Liver (tissue), 9 donors: ENCODE data around the gene ABCC1. TPM values are rescaled to one million over a fixed set of nuclear protein-coding genes. Genes with fewer than 3 reads are reported as not detected.

Experiments
- DNase-seq: peaks from one replicate; pipeline ENCODE4 v3.0.0-alpha.2; 2017; ENCODE audit warnings: low spot score
- H3K27ac ChIP-seq, 2 donors: one replicate each; pipeline ENCODE4 v1.7.0; 2013; ENCODE audit warnings: inconsistent platforms in 2 of 2, low read length in 2 of 2, control low read depth in 1 of 2, low read depth in 1 of 2, mild to moderate bottlenecking in 1 of 2
- H3K27me3 ChIP-seq, 4 donors: one replicate each; pipeline versions ENCODE4 v1.6.1 to v1.7.0; 2013; ENCODE audit warnings: low read length in 3 of 4, inconsistent platforms in 1 of 4, mild to moderate bottlenecking in 1 of 4, moderate library complexity in 1 of 4; ENCODE audit not compliant: control insufficient read depth in 4 of 4, insufficient read depth in 4 of 4
- H3K36me3 ChIP-seq, 4 donors: one replicate each; pipeline versions ENCODE4 v1.6.1 to v1.7.0; 2013; ENCODE audit warnings: low read length in 3 of 4, mild to moderate bottlenecking in 3 of 4, low read depth in 1 of 4, moderate library complexity in 1 of 4; ENCODE audit not compliant: control insufficient read depth in 4 of 4, insufficient read depth in 3 of 4
- H3K4me1 ChIP-seq, 4 donors: one replicate each; pipeline versions ENCODE4 v1.6.1 to v1.7.0; 2013; ENCODE audit warnings: low read length in 3 of 4, mild to moderate bottlenecking in 3 of 4, moderate library complexity in 1 of 4; ENCODE audit not compliant: control insufficient read depth in 4 of 4, insufficient read depth in 4 of 4
- H3K4me3 ChIP-seq, 3 donors: one replicate each; pipeline versions ENCODE4 v1.6.1 to v1.7.0; 2013; ENCODE audit warnings: low read length in 3 of 3, control low read depth in 1 of 3, low read depth in 1 of 3, mild to moderate bottlenecking in 1 of 3
- H3K9ac ChIP-seq, 2 donors: one replicate each; pipeline ENCODE4 v1.7.0; 2013; ENCODE audit warnings: low read length in 2 of 2, mild to moderate bottlenecking in 2 of 2, moderate library complexity in 2 of 2, control low read depth in 1 of 2, low read depth in 1 of 2
- H3K9me3 ChIP-seq, 4 donors: one replicate each; pipeline versions ENCODE4 v1.6.1 to v1.7.0; 2013; ENCODE audit warnings: low read length in 3 of 4; ENCODE audit not compliant: control insufficient read depth in 4 of 4
- FOXA2 ChIP-seq: IDR thresholded peaks from 2 replicates; pipeline ENCODE4 v1.6.1; 2016; ENCODE audit warnings: antibody characterized with exemption
- HNF4A ChIP-seq, 2 donors: conservative IDR thresholded peaks; 2 replicates each; pipeline ENCODE4 v1.6.1; 2016; ENCODE audit warnings: antibody characterized with exemption in 2 of 2, mild to moderate bottlenecking in 2 of 2
- HNF4G ChIP-seq: IDR thresholded peaks from 2 replicates; pipeline ENCODE4 v1.6.1; 2016; ENCODE audit warnings: antibody characterized with exemption
- JUND ChIP-seq, 2 donors: IDR thresholded peaks; 2 replicates each; pipeline ENCODE4 v1.6.1; 2016; ENCODE audit warnings: antibody characterized with exemption in 2 of 2
- NR2F2 ChIP-seq: IDR thresholded peaks from 2 replicates; pipeline ENCODE4 v1.6.1; 2016; ENCODE audit warnings: antibody characterized with exemption
- RAD21 ChIP-seq, 2 donors: IDR thresholded peaks; 2 replicates each; pipeline ENCODE4 v1.6.1; 2016; ENCODE audit warnings: antibody characterized with exemption in 2 of 2, mild to moderate bottlenecking in 2 of 2
- RXRA ChIP-seq, 2 donors: IDR thresholded peaks; 2 replicates each; pipeline ENCODE4 v1.6.1; 2017 to 2018; ENCODE audit warnings: antibody characterized with exemption in 2 of 2, mild to moderate bottlenecking in 1 of 2
- SP1 ChIP-seq: IDR thresholded peaks from 2 replicates; pipeline ENCODE4 v1.6.1; 2018; ENCODE audit warnings: antibody characterized with exemption, mild to moderate bottlenecking
- TAF1 ChIP-seq: conservative IDR thresholded peaks from 2 replicates; pipeline ENCODE4 v1.6.1; 2016; ENCODE audit warnings: antibody characterized with exemption, mild to moderate bottlenecking
- YY1 ChIP-seq: IDR thresholded peaks from 2 replicates; pipeline ENCODE4 v1.6.1; 2016; ENCODE audit warnings: antibody characterized with exemption, mild to moderate bottlenecking
- WGBS: extraction: QIAGEN DNeasy Blood & Tissue Kit; methylation state at CpG from one replicate; pipeline ENCODE4 v1.1.7; 2013; 5-methylcytosine and 5-hydroxymethylcytosine counted together
- polyA plus RNA-seq, 2 donors: library from polyadenylated mRNA; stranded (reverse) in 1 of 2; unstranded in 1 of 2; fragments of 200-250 nt in 1 of 2; fragments of >200 nt in 1 of 2; fragmentation: Nextera tagmentation in 1 of 2; extraction: Ambion mirVana in 1 of 2; gene quantifications; one replicate each; pipeline versions ENCODE4 v1.2.1 to v1.2.3, GENCODE V29; 2013 to 2015
- total RNA-seq, 2 donors: library from RNA; depleted of rRNA; stranded (reverse); fragments of >200 nt; gene quantifications; one replicate each; pipeline ENCODE4 v1.2.3, GENCODE V29; 2014
- TF ChIP-seq, protein P1 (sequence below): IDR thresholded peaks from 2 replicates; pipeline ENCODE4 v1.6.1; 2016; ENCODE audit warnings: antibody characterized with exemption, mild to moderate bottlenecking
- TF ChIP-seq, protein P2 (sequence below): fragments of 150-350 bp; IDR thresholded peaks from 2 replicates; pipeline ENCODE4 v1.5.1; 2017; ENCODE audit warnings: improper control_type of control experiment, low read depth, low read length; ENCODE audit not compliant: missing input control
- TF ChIP-seq, protein P3 (sequence below): IDR thresholded peaks from 2 replicates; pipeline ENCODE4 v1.6.1; 2016; ENCODE audit warnings: antibody characterized with exemption
- TF ChIP-seq, protein P4 (sequence below): IDR thresholded peaks from 2 replicates; pipeline ENCODE4 v1.6.1; 2016; ENCODE audit warnings: antibody characterized with exemption
- donor health status: healthy.
- donor health status: healthy.
- donor health status: healthy.
- donor health status: healthy.
- donor health status: healthy.

ABCC1 gene
- total and polyA plus RNA-seq, 4 donors: 0.85 to 7.7 (median 4.2) TPM

DNA sequence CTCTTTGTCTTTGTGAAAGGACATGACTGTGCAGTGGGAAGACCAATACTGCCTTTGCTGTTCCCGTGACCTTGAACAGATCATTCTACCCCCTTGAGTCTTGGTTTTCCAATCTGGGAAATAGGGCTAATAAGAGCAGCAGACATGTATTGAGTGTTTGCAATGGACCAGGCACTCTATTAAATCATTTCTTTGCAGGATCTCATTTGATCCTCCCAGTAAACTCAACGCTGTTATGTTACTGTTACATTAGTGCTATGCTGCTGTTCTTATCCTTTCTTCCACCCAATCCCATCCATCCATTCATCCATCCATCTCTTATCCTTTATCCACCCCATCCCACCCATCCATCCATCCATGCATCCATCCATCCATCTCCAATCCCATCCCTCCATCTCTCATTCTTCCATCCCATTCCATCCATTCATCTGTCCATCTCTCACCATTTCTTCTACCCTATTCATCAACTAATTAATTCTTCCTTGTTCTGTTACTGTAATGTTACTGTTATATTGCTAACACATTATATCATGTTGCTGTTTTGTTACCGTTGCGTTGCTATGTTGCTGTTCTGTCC is 208.8 kb downstream of the ABCC1 start:
- Histone ChIP-seq H3K9me3 (no peaks in the 10 kb centered on the region), H3K27me3 (no peaks in the 10 kb centered on the region), H3K27ac (no peak overlapping the region), H3K36me3 (peaks cover 13 to 85% (median 66%) of the 10 kb centered on the region in 4 donors), H3K9ac (no peak overlapping the region), H3K4me3 (no peak overlapping the region), H3K4me1 (no peaks in the 10 kb centered on the region)
- TF ChIP-seq RAD21 (IDR thresholded peaks at IDR 0.05) (no peak), FOXA2 (no peak), RXRA (IDR thresholded peaks at IDR 0.05) (no peak)
- TF ChIP-seq, protein P1, sequence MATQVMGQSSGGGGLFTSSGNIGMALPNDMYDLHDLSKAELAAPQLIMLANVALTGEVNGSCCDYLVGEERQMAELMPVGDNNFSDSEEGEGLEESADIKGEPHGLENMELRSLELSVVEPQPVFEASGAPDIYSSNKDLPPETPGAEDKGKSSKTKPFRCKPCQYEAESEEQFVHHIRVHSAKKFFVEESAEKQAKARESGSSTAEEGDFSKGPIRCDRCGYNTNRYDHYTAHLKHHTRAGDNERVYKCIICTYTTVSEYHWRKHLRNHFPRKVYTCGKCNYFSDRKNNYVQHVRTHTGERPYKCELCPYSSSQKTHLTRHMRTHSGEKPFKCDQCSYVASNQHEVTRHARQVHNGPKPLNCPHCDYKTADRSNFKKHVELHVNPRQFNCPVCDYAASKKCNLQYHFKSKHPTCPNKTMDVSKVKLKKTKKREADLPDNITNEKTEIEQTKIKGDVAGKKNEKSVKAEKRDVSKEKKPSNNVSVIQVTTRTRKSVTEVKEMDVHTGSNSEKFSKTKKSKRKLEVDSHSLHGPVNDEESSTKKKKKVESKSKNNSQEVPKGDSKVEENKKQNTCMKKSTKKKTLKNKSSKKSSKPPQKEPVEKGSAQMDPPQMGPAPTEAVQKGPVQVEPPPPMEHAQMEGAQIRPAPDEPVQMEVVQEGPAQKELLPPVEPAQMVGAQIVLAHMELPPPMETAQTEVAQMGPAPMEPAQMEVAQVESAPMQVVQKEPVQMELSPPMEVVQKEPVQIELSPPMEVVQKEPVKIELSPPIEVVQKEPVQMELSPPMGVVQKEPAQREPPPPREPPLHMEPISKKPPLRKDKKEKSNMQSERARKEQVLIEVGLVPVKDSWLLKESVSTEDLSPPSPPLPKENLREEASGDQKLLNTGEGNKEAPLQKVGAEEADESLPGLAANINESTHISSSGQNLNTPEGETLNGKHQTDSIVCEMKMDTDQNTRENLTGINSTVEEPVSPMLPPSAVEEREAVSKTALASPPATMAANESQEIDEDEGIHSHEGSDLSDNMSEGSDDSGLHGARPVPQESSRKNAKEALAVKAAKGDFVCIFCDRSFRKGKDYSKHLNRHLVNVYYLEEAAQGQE: no peak
- 96% methylated on average over 4 of the region's 4 CpGs for WGBS
- no peak for DNase-seq

DNA sequence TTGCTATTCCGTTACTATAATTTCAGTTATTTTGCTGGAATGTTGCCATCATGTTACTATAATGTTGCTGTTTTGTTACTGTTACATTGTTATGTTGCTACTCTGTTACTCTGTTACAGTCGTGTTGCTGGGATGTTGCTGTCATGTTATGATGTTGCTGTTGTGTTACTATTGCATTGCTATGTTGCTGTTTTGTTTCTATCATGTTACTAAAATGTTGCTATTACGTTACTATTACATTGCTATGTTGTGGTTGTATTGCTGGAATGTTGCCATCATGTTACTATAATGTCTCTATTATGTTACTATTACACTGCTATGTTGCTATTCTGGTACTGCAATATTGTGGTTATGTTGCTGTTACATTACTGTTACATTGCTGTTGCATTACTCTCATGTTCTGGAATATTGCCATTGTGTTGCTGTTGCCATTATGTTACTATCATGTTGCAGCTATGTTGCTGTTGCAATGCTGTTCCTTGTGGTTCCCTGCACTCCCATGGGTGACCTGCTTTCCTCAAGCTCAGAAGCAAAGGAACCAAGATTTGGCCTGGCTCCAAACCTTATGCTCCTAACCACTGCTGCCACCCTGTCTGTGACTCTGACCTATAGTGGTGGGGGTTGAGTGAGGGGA is 209.4 kb downstream of the ABCC1 start:
- Histone ChIP-seq H3K4me1 (no peaks in the 10 kb centered on the region), H3K4me3 (no peak overlapping the region), H3K9ac (no peak overlapping the region), H3K36me3 (peaks cover 13 to 88% (median 70%) of the 10 kb centered on the region in 4 donors), H3K9me3 (no peaks in the 10 kb centered on the region), H3K27ac (no peak overlapping the region), H3K27me3 (no peaks in the 10 kb centered on the region)
- 89% methylated on average over 3 of the region's 3 CpGs for WGBS
- TF ChIP-seq, protein P2, sequence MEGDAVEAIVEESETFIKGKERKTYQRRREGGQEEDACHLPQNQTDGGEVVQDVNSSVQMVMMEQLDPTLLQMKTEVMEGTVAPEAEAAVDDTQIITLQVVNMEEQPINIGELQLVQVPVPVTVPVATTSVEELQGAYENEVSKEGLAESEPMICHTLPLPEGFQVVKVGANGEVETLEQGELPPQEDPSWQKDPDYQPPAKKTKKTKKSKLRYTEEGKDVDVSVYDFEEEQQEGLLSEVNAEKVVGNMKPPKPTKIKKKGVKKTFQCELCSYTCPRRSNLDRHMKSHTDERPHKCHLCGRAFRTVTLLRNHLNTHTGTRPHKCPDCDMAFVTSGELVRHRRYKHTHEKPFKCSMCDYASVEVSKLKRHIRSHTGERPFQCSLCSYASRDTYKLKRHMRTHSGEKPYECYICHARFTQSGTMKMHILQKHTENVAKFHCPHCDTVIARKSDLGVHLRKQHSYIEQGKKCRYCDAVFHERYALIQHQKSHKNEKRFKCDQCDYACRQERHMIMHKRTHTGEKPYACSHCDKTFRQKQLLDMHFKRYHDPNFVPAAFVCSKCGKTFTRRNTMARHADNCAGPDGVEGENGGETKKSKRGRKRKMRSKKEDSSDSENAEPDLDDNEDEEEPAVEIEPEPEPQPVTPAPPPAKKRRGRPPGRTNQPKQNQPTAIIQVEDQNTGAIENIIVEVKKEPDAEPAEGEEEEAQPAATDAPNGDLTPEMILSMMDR: no peak
- TF ChIP-seq RAD21 (IDR thresholded peaks at IDR 0.05) (no peak), HNF4G (no peak), TAF1 (no peak), JUND (IDR thresholded peaks at IDR 0.05) (no peak), SP1 (no peak), NR2F2 (no peak), HNF4A (conservative IDR thresholded peaks at IDR 0.05) (no peak), FOXA2 (no peak), YY1 (no peak)
- TF ChIP-seq, protein P3, sequence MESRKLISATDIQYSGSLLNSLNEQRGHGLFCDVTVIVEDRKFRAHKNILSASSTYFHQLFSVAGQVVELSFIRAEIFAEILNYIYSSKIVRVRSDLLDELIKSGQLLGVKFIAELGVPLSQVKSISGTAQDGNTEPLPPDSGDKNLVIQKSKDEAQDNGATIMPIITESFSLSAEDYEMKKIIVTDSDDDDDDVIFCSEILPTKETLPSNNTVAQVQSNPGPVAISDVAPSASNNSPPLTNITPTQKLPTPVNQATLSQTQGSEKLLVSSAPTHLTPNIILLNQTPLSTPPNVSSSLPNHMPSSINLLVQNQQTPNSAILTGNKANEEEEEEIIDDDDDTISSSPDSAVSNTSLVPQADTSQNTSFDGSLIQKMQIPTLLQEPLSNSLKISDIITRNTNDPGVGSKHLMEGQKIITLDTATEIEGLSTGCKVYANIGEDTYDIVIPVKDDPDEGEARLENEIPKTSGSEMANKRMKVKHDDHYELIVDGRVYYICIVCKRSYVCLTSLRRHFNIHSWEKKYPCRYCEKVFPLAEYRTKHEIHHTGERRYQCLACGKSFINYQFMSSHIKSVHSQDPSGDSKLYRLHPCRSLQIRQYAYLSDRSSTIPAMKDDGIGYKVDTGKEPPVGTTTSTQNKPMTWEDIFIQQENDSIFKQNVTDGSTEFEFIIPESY: no peak
- TF ChIP-seq, protein P4, sequence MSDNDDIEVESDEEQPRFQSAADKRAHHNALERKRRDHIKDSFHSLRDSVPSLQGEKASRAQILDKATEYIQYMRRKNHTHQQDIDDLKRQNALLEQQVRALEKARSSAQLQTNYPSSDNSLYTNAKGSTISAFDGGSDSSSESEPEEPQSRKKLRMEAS: no peak
- TF ChIP-seq, protein P1: no peak
- no peak for DNase-seq
